GM12891 (cell line): ENCODE measurements around the gene F11R.
"Not testable (repeated sequence)": the region's sequence is repeated elsewhere in the genome, so short reads cannot be mapped to it uniquely, and the experiment has no call there.

Source experiments
- POLR2A ChIP-seq: IDR thresholded peaks from 2 replicates; pipeline ENCODE4 v1.6.1; 2011; ENCODE audit warnings: low read depth, low read length, control low read depth
- POLR2AphosphoS5 ChIP-seq: IDR thresholded peaks from 2 replicates; pipeline ENCODE4 v1.6.1; 2011; ENCODE audit warnings: low read depth, low read length, control low read depth
- SPI1 ChIP-seq: IDR thresholded peaks from 2 replicates; pipeline ENCODE4 v1.6.1; 2011; ENCODE audit warnings: low read depth, low read length, control low read depth

DNA sequence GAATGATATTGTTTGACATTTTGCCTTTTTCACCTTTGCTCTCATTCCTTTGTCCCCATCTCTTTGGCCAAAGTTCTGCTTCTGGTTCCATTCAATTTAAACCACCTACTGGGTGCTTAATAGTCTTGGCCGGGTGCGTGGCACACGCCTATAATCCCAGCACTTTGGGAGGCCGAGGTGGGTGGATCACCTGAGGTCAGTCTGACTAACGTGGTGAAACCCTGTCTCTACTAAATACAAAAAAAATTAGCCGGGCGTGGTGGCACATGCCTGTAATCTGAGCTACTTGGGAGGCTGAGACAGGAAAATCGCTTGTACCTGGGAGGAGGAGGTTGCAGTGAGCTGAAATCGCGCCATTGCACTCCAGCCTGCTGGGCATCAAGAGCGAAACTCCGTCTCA is 1.5 kb upstream of the F11R start:
- not testable (repeated sequence) for TF ChIP-seq POLR2A, POLR2AphosphoS5, SPI1
